Stimulated activated CD8-positive, alpha-beta memory T cell treated with anti-CD3 and anti-CD28 coated beads, Interleukin-4, amount 100 ng/mL, for 4 hours (primary cell): ENCODE results near the gene NXPH3.
"Not testable (repeated sequence)": the region's sequence is repeated elsewhere in the genome, so short reads cannot be mapped to it uniquely, and the experiment has no call there.

Experiments used
- DNase-seq, 2 donors: peaks; one replicate each; pipeline ENCODE4 v3.0.0-alpha.2; 2020; ENCODE audit warnings: low read depth in 2 of 2, low spot score in 1 of 2

NXPH3 gene

DNA sequence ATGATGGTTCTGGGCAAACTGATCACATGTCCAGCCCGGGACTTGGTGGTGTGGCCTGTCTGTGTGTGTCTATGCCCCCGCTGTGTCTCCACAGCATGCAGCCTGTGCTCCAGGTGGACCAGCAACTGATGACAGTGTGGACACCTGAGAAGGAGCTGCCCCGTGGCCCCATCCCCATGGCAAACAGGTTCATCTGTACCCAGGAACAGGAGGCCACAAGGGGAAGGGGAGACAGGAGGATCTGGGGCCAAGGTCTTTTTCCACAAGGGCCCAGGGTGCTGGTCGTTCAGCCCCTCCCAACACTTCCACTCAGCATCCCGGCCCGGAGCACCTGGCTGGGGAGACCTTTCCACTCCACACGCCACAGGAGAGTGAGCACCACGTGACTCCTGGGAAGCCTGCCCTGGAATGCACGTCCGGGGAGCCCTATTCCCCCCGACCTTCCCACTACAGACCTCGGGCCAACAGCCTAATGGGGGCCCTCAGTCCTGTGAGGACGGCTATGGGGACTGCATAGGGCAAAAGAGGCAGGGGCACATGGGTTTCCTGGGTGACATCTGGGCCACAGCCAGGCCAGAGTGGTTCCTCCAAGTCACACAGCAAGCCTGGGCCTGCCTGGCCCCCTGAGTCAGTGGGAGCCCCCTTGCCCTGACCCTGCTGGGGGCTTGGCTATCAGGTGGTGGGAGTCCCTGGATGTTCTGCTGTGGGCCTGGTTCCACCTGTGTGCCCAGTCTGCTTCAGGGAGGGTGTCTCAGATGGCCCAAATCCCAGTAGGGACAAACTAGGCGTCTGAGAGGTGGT is 20.8 kb upstream of the NXPH3 start:
- DNase-seq, result no peak

DNA sequence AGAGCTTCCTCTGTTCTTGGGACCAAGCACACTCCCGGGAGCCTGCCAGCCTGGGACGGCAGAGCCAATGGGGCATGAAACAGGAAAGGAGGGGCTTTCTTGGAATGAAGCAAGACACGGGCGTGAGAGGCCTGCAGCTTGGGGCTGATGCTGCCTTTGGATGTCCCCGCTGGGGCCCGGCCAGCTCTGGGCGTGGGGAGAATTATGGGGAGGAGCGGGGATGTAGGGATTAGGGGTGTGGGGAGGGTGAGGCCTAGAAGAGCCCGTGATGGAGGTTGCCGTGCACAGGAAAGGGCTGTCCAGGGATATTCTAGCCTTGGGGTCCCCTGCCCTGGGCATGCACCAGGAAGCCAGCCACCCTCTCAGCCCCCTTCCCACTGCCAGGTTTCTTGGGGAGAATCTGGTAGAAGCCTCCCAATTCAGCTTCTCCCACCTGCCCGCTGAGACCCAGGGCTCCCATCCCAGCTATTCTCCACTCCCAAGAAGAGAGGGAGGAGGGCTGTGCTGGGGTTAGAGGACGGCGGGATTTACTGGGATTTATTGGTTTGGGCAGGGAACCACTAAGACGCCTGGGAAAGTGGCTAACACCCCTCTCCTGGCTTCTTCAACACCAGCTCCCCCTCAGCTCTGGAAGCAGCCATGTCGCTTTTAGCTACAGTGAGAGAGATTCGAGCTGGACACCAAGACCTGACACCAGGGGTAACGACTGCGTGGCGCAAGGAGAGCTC is 20.0 kb upstream of the NXPH3 start:
- no peak for DNase-seq

DNA sequence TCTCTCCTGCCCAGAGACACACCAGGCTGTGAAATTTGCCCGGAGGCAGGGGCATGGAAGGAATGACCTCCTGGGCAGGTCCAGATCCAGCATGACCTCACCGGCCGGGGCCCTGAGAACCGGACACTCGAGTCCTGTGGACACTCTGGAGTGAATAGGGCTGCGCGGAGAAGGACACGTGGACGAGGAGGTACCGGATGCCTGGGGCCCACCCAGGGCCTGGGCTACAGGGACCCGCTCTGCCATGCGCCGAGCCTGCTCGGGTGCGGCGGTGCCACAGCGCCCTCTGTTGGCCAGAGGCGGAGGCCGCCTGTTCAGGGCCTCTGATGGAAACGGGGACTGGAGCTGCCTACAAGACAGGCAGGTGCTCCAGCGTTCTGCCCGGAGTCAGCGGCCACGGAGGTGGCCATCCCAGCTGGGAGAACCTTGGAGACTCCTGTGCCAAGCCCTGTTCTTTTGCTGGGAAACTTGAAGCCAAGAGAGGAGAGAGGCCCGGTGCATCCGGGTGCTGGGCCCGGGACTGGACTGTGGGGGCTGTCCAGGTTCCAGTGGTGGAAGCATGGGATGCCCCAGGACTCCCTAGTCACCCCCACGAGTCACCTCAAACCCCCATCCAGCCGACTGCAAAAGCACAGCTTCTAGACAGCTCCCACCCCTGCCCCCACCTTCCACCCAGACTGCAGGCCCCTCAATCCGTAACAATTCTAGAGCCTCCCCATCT is 19.3 kb upstream of the NXPH3 start:
- DNase-seq, result peak; percentile 52 to 71

DNA sequence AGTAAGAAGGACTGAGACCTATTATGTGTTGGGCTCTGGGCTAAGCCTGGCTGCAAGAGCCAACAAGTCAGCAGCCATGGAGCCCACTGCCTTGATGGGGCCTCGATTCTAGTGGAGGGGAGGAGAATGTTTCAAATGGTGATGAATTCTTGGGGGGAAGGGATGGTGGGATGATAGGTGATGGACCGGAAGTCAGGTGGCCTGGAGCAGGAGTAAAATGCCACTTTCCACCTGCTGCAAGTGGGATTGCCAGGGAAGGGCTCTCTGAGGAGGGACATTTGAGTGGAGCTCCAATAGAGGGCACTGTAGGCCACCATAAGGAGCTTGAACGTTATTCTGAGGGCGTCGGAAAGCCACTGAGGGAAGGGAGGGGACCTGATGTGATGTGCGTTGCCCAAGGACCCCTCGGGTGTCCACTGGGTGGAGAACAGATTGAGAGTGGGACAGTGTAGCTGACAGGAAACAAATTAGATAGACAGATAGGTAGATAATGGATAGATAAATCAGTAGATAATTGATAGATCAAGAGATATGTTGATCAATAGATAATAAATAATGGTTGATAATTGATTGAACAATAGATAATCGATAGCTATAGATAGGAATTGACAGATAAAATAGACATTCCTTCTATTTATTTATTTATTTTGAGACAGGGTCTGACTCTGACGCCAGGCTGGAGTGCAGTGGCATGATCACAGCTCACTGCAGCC is 18.2 kb upstream of the NXPH3 start:
- DNase-seq, result no peak

DNA sequence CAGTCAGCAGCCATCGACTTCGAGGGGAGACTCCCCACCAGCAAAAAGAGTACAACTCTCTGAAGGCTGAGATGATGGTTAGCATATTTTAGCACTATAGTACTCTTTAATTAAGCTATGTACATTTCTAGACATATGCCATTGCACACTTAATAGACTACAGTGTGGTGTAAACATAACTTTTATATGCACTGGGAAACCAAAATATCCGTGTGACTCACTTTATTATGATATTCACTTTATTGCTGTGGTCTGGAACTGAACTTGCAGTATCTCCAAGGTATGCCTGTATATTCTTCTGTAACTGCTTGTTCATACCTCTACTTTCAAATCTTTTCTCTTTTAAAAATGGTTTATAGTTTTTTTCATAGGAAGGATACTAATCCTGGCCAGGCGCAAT is 11.0 kb upstream of the NXPH3 start:
- no peak for DNase-seq

DNA sequence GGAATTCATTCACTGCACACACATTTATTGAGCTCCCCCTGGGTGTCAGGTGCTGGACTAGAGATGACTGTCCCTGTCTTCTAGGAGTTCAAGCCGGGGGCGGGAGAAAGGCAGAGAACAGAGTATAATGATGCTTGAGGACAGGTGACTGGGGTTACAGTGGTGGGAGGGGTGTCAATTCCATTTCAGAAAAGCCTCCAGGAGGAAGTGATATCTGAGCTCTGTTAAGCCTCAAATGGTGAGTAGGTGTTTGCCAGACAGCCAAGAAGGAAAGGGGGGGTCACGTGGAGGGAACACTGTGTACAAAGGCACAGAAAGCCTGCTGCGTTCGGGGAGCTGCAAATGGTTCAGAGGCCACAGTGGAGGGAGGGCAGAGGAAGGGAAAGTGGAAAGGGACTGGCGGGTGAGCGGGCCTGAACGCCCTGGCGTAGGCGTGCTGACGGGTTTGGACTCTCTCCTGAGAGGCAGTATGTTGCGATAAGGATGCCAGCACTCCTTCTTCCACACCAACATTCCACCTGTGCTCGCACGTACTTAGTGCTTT is 9.7 kb upstream of the NXPH3 start:
- no peak for DNase-seq

DNA sequence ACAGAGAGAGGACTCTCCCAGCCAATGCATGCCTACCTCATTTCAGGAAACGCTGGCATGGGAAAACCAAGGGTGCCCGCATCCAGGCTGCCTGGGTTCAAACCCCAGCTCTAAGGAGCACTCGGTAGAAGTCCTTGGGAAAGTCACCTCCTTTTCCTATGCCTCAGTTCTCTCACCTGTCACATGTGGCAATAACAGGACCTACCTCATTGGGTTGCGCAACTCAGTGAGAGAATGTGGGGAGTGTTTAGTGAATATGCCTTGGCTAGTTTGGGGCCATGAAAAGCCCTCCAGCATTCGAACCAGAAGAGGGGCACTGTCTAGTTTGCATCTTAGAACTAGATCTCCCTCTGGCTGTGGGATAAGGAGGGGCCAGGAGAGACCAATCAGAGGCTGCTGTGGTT is 9.0 kb upstream of the NXPH3 start:
- DNase-seq, result no peak

DNA sequence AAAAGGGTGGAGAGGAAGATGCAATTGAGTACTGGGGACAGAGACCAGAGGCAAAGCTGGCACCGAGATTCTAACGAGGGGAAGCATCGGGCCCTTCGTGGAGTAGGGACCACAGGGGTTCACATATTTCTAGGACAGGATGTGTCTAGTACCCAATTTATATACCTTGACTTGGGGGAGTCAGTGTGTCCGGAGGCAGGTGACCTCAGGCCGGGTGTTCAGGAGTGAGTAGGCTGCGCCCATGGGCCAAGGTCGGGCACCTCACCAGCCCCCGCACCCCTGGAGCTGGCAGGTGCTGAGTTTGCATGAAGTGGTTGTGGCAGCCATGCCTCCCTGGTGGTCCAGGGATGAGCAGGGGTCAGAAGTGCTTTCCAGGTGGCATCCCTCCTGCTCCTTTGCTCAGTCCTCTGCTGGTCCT is 8.6 kb upstream of the NXPH3 start:
- DNase-seq, result no peak

DNA sequence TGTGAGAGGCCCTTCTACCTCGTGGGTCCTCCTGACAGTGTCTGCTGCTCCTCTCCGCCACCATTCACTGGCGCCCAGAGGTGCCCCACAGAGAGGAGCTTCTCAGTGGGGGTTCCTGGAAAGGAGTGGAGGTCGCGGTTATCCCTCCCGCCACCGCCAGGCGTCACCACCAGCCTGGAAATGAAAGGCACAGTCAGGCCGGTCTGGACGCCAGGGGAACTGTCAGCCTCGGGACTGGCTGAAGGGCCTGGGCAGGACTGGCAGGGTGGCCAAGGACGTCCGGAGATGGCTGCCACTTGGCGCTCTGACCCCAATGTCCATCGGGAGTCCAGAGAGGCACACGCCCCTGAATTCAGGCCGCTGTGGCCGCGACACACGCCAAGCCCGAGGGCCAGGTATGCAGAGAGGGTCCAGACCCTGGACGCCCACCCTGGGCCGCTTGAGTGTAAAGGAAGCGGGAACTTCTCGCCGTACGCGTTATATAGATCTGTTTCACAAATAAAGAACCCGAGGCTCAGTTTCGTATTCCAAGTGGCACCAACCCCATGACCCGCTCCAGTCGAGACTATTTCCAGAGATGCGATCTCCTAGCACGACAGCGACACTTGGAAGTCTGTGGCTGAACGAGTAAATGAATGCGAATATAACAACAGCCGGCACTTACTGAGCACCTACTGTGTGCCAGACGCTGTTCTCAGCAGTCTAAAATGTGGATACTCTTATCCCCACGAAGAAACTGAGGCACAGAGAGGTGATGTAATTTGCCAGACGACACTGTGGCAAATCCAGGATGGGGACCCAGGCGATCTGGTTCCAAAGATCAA is 7.6 kb upstream of the NXPH3 start:
- DNase-seq, result peak; percentile 62 to 77

DNA sequence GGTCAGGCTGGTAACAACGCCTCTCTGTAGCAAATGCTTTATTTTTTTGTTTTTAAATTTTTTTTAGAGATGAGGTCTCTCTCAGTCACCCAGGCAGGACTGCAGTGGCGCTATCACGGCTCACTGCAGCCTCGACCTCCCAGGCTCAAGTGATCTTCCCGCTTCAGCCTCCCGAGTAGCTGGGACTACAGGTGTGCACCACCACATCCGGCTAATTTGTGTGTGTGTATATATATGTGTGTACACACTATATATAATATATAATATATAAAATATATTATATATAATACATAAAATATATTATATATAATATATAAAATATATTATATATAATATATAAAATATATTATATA is 7.0 kb upstream of the NXPH3 start:
- not testable (repeated sequence) for DNase-seq

DNA sequence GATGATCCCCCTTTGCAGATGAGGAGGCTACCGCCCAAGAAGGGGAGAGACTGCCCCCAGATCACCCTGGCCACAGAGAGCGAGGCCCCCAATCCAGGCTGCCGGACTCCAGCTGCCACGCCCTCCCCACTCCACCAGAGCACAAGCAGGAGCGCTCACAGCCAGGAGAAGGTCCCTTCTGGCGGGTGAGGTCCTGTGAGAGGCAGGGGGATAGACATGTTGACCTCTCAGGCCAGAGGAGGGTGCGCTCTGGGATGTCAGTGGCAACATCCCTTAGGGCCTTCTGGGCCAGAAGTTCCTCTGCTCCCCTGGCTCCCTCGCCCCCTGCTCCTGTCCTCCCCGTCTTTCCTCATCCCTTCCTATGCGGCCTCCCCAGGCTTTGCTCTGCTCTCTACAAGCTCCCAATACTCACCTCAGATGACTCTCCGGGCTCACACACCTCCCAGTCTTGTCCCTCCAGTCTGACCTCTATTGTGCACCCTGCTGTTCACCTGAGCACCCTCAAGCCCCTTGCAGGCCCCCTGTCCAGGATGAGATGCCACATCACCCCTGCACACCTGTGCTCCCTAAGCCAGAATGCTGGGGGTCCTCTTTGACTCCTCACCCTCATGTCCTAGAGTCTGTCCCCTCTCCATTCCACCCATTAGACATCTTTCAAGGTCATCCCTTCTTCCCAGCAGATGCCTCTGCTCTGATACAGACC is 5.0 kb upstream of the NXPH3 start:
- DNase-seq, result no peak

DNA sequence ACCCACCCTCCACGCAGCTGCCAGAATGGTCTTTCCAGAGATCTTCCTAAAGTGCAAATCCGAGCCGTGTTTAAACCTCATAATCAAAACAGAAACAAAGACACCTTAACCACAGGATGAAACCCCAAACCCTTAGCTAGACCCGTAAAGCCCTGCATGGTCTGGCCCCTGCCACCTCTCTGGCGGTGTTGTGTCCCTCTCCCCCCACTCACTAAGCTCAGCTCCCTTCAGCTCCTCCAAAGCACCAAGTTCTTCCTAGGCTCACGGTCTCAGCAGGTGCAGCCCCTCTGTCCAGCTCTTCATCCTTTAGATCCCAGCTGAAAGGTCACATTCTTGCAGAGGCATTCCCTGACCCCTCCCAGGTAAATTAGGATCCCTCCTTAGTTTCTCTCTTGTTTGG is 4.4 kb upstream of the NXPH3 start:
- no peak for DNase-seq

DNA sequence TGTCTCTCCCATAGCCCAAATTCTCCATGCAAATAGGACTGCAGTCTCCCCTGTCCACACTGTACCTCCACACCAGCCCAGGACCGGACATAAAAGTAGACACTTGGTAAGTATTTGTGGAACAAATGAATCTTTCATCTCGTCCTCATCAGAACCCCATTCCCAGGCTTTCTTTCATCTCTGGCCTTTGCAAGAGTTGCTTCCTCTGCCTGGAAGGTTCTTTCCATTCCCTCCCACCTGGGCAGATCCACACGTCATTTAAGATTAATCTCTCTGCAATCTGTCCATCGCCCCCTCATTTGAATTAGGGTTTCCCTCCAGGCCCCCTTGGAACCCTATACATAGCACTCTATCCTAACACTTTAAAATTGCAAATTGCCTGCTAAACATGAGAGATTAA is 3.9 kb upstream of the NXPH3 start:
- no peak for DNase-seq

DNA sequence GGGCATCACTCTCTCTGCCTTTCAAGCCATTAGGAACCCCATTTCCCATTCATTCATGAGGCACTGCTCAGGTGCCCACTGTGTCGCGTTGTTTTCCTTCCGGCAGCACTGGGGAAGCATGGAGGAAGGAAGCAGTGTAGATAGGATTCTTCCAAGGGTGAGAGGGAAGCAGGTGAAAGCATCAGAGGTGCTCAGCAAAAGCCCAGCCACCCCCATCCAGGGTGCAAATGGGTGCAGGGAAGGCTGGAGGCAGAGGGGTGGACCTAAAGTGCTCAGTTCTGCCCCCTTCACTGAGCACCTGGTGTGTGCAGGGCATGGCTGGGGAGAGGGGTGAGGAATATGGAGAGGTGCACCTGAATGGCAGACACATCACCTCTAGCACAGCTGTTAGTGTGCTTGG is 3.4 kb upstream of the NXPH3 start:
- DNase-seq, result no peak

DNA sequence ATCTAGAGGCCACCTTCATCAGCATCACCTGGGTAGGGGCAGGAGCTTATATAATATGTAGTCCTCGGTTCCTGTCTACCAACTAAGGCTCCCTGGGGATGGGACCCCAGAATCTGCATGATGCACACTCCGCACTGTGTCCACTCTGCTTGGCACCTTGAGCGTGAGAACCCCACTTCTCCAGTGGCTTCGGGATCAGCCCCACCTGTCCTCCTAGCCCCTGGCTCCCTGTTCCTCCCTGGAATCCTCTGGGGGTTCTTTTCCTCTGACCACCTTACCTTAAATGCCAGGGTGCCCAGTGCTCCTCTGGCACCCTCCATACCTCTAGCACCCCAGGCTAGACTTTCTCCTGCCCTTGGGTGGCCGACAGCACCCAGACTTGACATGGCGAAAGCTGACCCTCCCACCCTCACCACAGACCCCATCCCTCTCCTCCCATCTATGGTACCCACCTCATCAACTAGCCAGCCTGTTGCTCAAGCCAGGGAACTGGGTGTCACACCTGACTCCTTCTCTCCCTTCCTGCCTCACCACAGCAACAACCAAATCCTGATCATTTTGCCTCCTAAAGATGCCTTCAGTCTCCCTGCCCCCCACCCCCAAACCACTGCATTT is 2.8 kb upstream of the NXPH3 start:
- no peak for DNase-seq

DNA sequence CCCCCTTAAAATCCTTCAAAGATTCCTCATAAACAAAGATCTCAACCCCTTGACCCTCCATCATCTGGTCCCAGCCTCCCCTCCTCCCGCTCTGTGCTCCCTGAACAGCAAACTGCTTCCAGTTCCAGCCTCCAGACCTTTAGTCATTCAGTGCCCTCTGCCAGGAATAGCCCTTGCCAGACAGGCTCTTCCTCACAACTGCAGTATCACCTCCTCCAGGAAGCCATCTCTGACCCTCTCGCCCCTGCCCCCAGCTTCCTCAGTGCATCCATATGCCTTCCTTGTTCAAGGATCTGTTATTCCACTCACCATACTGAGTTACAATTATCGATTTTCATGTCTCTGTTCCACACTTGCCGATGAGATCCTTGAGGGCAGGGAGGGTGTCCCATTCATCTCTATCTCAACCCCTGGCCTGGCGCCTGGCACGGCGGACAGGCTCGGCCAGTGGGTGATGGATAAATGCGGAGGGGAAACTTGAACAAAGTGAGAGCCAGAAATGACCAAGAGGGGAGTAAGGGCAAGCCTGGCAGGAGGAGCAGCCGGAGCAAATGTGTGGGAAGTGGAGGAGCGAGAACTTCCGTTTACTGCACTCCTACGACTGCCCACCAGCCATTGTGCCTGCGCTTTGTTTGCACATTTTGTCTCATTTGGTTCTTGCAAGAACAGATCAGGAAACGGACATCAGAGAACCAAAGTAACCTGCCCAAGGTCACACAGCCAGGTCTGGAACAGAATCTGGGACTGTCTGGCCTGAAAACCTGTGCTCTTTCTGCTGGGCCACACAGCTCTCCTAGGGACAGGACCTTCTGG is 2.0 kb upstream of the NXPH3 start:
- DNase-seq, result no peak

DNA sequence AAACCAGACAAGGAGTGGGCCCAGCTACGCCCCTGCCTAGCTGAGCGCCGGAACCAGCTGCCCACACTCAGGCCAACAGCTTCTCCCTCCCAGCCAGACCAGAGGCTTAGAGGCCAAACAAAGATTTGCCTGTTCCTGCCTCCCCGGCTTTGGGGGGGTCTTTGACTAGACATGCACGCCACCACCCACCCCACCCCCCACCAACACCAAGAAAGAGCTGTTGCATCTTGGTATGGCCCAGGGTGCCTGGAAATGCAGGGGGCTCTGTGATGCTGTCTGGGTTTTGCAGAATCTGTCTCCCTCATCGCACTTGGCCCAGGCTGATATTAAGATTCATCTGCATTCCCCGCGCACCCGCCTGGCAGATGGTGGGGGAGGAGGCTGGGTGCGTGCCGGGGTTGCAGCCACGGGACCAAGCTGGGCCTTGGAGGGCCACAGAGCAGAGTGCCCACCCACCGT is 1.3 kb upstream of the NXPH3 start:
- DNase-seq, result no peak

DNA sequence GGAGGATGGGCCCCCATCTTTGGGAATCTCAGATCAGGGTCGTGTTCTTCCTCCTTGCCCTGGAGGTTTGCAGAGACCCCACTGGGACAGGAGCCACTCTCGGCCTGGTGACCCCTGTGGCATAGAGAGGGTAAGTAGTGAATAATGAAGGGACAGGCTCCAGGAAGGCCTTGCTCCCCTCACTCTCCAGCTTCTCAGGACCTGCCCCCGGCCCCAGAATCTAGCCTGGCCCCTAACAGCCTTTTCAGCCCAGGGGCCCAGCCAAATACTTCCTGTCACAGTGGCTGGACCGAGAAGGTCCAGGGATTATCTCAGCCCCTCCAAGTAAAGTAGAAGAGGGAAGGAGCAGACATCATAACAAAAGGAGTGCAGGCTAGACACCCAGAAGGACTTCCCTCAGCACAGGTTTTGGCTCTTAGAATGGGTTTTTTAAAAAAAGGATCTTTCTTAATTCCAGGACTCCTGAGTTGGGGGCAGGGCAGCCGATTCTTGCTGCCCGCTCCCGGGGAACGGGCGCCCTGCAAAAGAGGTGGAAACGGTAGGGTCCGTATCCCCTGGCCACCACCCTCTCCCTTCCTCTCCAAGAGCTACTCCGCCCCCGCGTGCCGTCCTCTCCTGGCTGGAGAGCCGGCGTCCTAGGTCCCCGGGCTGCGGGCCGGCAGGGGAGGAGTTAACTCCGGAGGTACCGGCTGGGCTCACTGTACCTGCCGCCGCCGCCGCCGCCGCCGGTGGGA is 559 bp upstream of the NXPH3 start:
- no peak for DNase-seq
